ENCODE data around the gene NUB1. TPM values are rescaled to one million over a fixed set of nuclear protein-coding genes. Genes with fewer than 3 reads are reported as not detected.

The NUB1 gene
- total RNA-seq, 1 donor from 2014 or later = 41.5 TPM

- H3K4me3 Mint-ChIP-seq (ENCODE audit: unreplicated experiment) = peak overlapping the region; percentile 51
- DNase-seq (ENCODE audit: low spot score) = no peak
- no peaks in the 10 kb centered on the region for H3K9me3 Mint-ChIP-seq (ENCODE audit: unreplicated experiment)
- H3K27me3 Mint-ChIP-seq (ENCODE audit: unreplicated experiment) = peaks cover 20% of the 10 kb centered on the region
- no peak overlapping the region for H3K27ac Mint-ChIP-seq (ENCODE audit: unreplicated experiment)
- peaks cover 36% of the 10 kb centered on the region for H3K4me1 Mint-ChIP-seq (ENCODE audit: unreplicated experiment)
- TF ChIP-seq CTCF (IDR thresholded peaks at IDR 0.05; ENCODE audit: unreplicated experiment) = no peak
- H3K36me3 Mint-ChIP-seq (ENCODE audit: low read depth, unreplicated experiment) = peaks cover 7% of the 10 kb centered on the region
These were observed 65.4 kb downstream of the NUB1 start for GRCh38 chr7:151406886-151407583.

GRCh38 chr7:151408498-151408838 lies 66.9 kb downstream of the NUB1 start:
- no peak for TF ChIP-seq CTCF (IDR thresholded peaks at IDR 0.05; ENCODE audit: unreplicated experiment)
- Mint-ChIP-seq H3K9me3 (ENCODE audit: unreplicated experiment) (no peaks in the 10 kb centered on the region), H3K27ac (ENCODE audit: unreplicated experiment) (peak overlapping the region; percentile 97), H3K4me1 (ENCODE audit: unreplicated experiment) (peaks cover 26% of the 10 kb centered on the region), H3K27me3 (ENCODE audit: unreplicated experiment) (peaks cover 25% of the 10 kb centered on the region), H3K4me3 (ENCODE audit: unreplicated experiment) (peak overlapping the region; percentile 95), H3K36me3 (ENCODE audit: low read depth, unreplicated experiment) (peaks cover 7% of the 10 kb centered on the region)
- no peak for DNase-seq (ENCODE audit: low spot score)

GRCh38 chr7:151408839-151409666 lies 67.4 kb downstream of the NUB1 start:
- peak; percentile 48 for DNase-seq (ENCODE audit: low spot score)
- Mint-ChIP-seq H3K4me3 (ENCODE audit: unreplicated experiment) (peak overlapping the region; percentile 95), H3K36me3 (ENCODE audit: low read depth, unreplicated experiment) (peaks cover 7% of the 10 kb centered on the region), H3K27me3 (ENCODE audit: unreplicated experiment) (peaks cover 25% of the 10 kb centered on the region), H3K27ac (ENCODE audit: unreplicated experiment) (peak overlapping the region; percentile 97), H3K9me3 (ENCODE audit: unreplicated experiment) (no peaks in the 10 kb centered on the region), H3K4me1 (ENCODE audit: unreplicated experiment) (peaks cover 22% of the 10 kb centered on the region)
- no peak for TF ChIP-seq CTCF (IDR thresholded peaks at IDR 0.05; ENCODE audit: unreplicated experiment)

GRCh38 chr7:151409667-151410404 lies 68.2 kb downstream of the NUB1 start, which contains the start of gene WDR86:
Gene WDR86, minus strand, starts transcription at chr7:151410038. Its CDS starts 449 bp downstream, at chr7:151409589.
- Mint-ChIP-seq H3K4me1 (ENCODE audit: unreplicated experiment) (peaks cover 20% of the 10 kb centered on the region), H3K4me3 (ENCODE audit: unreplicated experiment) (peak within 1 kb of the TSS; percentile 95), H3K9me3 (ENCODE audit: unreplicated experiment) (no peaks in the 10 kb centered on the region), H3K27me3 (ENCODE audit: unreplicated experiment) (peaks cover 25% of the 10 kb centered on the region), H3K27ac (ENCODE audit: unreplicated experiment) (peak within 1 kb of the TSS; percentile 97), H3K36me3 (ENCODE audit: low read depth, unreplicated experiment) (peaks cover 7% of the 10 kb centered on the region)
- peak; percentile 71 for DNase-seq (ENCODE audit: low spot score)
- TF ChIP-seq CTCF (IDR thresholded peaks at IDR 0.05; ENCODE audit: unreplicated experiment) = no peak

All from endothelial cell (in vitro differentiated cells).